GM19238 (cell line): ENCODE measurements around the gene HVCN1.
A peak's percentile ranks its signal among the peaks of the same experiment; 100 is the strongest.
"Not testable (repeated sequence)": the region's sequence is repeated elsewhere in the genome, so short reads cannot be mapped to it uniquely, and the experiment has no call there.

Experiments used
- DNase-seq: peaks from one replicate; pipeline ENCODE4 v3.0.0; 2011; ENCODE audit warnings: low spot score; ENCODE audit not compliant: insufficient read length

The HVCN1 gene

DNA sequence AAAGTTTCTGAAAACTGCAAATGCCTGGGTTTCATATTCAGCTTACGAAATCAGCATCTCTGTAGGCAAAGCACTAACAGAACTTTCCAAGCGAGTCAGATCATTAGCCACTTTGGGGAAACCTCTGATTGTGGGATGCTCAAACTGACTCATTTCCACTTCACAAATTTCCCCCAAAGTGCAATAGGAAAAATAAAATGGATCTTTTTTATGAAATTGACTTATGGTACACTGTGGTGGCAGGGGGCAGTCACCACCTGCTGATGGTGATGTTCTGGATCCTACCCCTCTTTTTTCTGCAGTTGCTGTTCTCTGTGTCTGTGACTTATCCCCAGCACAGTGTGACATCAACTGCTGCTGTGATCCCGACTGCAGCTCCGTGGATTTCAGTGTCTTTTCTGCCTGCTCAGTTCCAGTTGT, 69.4 kb downstream of the HVCN1 start:
- DNase-seq, result no peak

DNA sequence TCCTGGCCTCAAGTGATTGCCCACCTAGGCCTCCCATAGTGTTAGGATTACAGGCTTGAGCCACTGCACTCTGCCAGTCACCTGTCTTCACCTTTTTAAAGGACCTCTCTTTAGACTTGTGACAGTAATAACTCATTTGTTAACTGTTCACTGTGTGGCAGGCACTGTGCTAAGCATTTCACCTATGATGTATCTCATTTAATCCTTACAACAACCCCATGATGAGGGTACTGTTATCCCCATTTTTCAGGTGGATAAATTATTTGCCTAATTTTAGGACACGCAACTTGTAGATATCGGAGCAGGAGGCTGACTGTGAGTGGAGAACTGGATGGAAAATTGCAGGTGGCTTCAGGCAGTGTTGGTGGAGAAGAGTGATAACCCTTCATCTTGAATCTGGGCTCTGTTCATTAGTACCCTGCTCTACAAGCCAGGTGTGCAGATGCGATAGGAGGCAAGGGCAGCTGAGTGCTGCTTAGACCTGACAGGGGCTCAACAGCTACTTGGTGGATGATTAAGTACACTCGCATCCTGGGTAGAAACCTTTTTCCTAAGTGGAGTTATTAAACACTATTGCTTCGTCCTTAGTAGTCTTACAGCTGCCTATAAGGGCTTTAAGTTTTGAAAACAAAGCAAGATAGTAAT, 72.3 kb downstream of the HVCN1 start:
- DNase-seq, result no peak

DNA sequence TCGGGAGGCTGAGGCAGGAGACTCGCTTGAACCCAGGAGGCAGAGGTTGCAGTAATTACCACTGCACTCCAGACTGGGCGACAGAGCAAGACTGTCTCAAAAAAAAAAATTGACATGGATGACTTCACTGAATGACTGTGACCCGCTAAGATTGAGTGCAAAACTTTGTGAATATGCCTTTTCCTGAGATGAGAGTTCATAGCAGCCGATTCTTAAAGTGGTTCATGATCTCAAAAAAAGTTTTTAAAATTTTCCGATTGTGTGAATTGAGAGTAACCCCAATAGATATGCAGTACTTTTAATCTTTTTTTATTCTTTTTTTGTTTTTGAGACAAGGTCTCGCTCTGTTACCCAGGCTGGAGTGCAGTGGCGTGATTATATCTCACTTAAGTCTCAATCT, 73.7 kb downstream of the HVCN1 start:
- no peak for DNase-seq

DNA sequence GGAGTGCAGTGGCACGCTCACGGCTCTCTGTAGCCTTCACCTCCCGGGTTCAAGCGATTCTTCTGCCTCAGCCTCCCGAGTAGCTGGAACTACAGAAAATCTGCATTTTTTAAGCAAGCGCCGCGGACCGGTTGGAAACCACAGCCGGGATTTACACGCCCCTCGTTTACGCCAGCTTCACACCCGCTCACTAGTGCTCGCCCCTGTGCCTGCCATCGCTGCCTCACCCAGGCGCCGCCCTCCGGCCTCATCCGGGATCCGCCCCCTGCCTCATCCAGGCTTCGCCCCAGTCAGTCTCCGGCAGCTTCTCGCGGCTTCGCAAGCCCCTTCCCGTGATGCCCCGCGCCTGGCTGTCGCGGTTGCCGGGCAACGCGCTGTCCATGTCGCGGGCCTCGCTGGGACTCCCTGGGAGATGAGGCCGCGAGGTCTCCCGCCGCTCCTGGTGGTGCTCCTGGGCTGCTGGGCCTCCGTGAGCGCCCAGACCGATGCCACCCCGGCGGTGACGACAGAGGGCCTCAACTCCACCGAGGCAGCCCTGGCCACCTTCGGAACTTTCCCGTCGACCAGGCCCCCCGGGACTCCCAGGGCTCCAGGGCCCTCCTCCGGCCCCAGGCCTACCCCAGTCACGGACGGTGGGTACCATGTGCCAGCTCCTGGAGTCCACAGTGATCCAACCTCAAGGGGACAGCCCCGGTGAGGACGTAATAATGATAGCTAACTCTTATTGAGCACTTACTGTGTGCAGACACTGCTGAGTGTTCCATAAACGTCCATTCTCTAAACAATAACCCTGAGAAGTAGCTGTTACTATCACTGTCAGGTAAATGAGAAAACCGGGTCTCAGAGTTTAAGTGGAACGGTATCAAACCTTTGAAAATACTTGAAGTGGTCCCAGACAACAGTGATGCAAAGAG, 74.9 kb downstream of the HVCN1 start, which contains the start of gene TCTN1:
TSS of gene TCTN1 (plus strand) at position 359 of the 914 bp plus-strand sequence. CDS start at position 413, 54 bp downstream.
- peak; percentile 92 for DNase-seq

DNA sequence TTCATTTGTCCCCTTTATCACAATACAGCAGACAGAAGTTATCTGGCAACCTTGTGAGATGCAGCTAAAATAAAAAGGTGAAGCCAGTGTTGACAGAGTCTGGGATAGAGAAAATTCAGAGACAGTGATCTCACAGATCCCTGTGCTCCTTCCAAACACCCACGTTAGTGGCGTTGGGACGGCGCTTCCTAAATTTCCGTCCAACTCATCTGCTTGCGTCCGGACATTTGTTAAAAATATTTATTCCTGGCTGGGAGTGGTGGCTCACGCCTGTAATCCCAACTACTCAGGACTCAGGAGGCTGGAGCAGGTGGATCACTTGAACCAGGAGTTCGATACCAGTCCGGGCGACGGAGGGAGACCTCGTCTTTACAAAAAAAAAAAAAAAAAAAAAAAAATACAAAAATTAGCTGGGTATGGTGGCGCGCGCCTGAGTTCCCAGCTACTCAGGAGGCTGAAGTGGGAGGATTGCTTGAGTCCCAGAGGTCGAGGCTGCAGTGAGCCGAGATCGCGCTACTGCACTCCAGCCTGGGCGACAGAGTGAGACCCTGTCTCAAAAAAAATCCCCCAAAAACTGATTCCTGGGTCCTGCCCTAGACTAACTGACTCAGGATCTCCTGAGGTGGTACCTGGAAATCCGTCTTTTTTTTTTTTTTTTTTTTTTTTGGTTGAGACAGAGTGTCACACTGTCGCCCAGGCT, 75.7 kb downstream of the HVCN1 start:
- no peak for DNase-seq

DNA sequence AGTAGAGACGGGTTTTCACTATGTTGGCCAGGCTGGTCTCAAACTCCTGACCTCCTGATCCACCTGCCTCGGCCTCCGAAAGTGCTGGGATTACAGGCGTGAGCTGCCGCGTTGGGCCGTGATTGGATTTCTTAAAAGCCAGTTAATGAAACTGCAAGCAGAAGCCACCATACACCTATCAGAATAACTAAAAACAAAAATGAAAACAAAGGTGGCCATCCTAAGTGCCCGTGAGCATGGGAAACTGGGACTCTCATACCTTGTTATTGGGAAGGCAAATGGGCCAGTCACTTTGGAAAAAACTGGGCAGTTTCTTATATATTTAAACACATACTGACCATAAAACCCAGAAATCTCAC, 82.7 kb downstream of the HVCN1 start:
- no peak for DNase-seq

DNA sequence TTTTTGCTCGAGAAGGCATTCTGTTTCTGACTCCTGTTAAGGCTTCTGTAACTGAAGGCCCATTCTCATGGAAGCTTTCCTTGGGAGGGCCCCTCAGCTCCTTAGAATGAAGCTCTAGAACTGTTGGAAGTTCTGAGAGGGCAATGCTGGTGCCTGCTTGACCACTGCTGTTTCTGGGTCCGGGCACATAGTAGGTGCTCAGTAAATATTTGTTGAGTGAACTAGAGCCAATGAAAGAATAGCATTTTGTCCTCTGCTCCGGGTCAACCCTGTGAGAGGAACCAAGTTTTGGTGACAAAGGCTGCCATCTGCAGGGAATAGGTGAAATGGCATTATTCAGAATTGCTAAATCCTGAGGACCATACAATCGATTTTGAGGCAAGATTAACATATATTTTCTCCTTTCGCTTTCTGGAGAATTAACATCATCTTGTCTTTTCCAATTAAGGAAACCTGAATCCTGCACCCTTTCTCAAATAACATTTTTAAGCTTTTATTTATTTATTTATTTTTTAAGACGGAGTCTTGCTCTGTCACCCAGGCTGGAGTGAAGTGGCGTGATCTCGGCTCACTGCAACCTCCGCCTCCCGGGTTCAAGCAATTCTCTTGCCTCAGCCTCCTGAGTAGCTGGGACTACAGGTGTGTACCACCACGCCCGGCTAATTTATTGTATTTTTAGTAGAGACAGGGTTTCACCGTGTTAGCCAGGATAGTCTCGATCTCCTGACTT, 86.7 kb downstream of the HVCN1 start:
- not testable (repeated sequence) for DNase-seq

DNA sequence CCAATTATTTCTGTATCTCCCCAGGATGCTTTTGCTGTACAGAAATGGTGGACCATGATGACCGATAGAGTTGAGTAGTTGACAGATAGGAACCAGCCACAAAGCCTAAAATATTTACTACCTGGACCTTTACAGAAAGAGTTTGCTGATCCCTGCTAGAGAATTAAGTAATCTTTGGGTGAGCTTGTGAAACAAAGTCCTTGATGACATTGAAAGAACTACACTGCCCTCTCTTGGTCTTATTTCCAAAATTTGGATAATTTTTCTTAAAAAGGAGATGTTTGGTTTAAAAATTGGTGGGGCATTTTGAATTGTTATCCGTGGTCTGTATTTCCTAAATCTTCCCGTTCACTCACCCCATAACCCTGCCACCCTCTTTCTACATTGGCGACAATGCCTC, 88.7 kb downstream of the HVCN1 start:
- no peak for DNase-seq

DNA sequence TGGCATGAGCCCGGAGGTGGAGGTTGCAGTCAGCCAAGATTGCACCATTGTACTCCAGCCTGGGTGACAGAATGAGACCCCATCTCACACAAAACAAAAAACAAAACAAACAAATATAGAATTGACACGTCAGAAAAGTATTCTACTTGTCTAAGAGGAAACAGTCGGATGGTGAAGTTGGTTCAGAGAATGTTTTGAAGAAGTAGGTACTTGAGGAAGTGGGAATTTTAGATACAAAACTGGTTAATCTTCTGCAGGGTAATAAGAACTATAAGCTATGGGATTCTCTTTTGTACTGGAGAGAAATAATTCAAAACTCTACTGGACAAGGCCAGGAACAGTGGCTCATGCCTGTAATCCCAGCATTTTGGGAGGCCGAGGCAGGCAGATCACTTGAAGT, 89.6 kb downstream of the HVCN1 start:
- DNase-seq, result no peak
